SU-DHL-6 (cell line): ENCODE measurements around the gene ABHD15.
A peak's percentile ranks its signal among the peaks of the same experiment; 100 is the strongest.

Experiments
- H2AFZ ChIP-seq: fragments of 200-600 bp; sonication (generic); 2 replicates; pipeline ENCODE4 v1.6.1; 2014; ENCODE audit warnings: low read depth, mild to moderate bottlenecking, moderate library complexity, mixed read lengths, antibody characterized with exemption, low read length; ENCODE audit not compliant: severe bottlenecking
- H3F3A ChIP-seq: fragments of 200-600 bp; shearing (Covaris generic); 2 replicates; pipeline ENCODE4 v1.6.0; 2016; ENCODE audit warnings: antibody characterized with exemption, mild to moderate bottlenecking; ENCODE audit not compliant: insufficient read depth
- H3K27ac ChIP-seq: fragments of 200-600 bp; sonication (generic); 2 replicates; pipeline ENCODE4 v1.5.1; 2016; ENCODE audit warnings: low read depth, mild to moderate bottlenecking, low read length, moderate library complexity, mixed read lengths
- H3K27me3 ChIP-seq: fragments of 200-600 bp; sonication (generic), shearing (Covaris generic); 2 replicates; pipeline ENCODE4 v1.6.0; 2014; ENCODE audit warnings: mild to moderate bottlenecking, low read length
- H3K36me3 ChIP-seq: fragments of 200-600 bp; sonication (generic); 2 replicates; pipeline ENCODE4 v1.6.1; 2014; ENCODE audit warnings: mild to moderate bottlenecking, low read length, mixed read lengths
- H3K4me2 ChIP-seq: fragments of 300-600, 200-600 bp; shearing (Covaris generic), sonication (generic); 2 replicates; pipeline ENCODE4 v1.6.0; 2014; ENCODE audit warnings: low read length, low read depth, mild to moderate bottlenecking; ENCODE audit not compliant: poor library complexity, severe bottlenecking
- H3K4me3 ChIP-seq: fragments of 200-600 bp; sonication (generic); 2 replicates; pipeline ENCODE4 v1.5.1; 2014; ENCODE audit warnings: antibody characterized with exemption, low read length, mild to moderate bottlenecking, mixed read lengths; ENCODE audit not compliant: insufficient read depth, poor library complexity, severe bottlenecking
- H3K79me2 ChIP-seq: fragments of 200-600 bp; sonication (generic); 2 replicates; pipeline ENCODE4 v1.6.1; 2014; ENCODE audit warnings: mild to moderate bottlenecking, low read length, moderate library complexity; ENCODE audit not compliant: insufficient read depth
- H3K9ac ChIP-seq: fragments of 200-600 bp; sonication (generic); 2 replicates; pipeline ENCODE4 v1.7.0; 2014; ENCODE audit warnings: mild to moderate bottlenecking, low read length
- H3K9me2 ChIP-seq: fragments of 200-600 bp; sonication (generic); replicated peaks from 2 replicates; pipeline ENCODE4 v1.6.1; 2014; ENCODE audit warnings: low read length; ENCODE audit not compliant: insufficient read depth
- H3K9me3 ChIP-seq: fragments of 200-600 bp; sonication (generic); 2 replicates; pipeline ENCODE4 v1.6.1; 2014; ENCODE audit warnings: low read length, mixed read lengths; ENCODE audit not compliant: insufficient read depth
- H4K20me1 ChIP-seq: fragments of 200-600 bp; sonication (generic); 2 replicates; pipeline ENCODE4 v1.6.1; 2014; ENCODE audit warnings: low read depth, mild to moderate bottlenecking, antibody characterized with exemption, low read length, moderate library complexity, mixed read lengths
- CTCF ChIP-seq: fragments of 200-600 bp; sonication (generic); IDR thresholded peaks from one replicate; pipeline ENCODE4 v1.5.1; 2017; ENCODE audit warnings: antibody characterized with exemption, mild to moderate bottlenecking, low read length, moderate library complexity; ENCODE audit not compliant: insufficient read depth, poor library complexity, severe bottlenecking
- EZH2phosphoT487 ChIP-seq: fragments of 200-600 bp; sonication (generic), shearing (Covaris generic); conservative IDR thresholded peaks from 2 replicates; pipeline ENCODE4 v1.6.1; 2018; ENCODE audit warnings: mild to moderate bottlenecking, antibody characterized with exemption, low read length, moderate library complexity, mixed read lengths

Gene ABHD15

GRCh38 chr17:29566473-29567303 is at the start of gene ABHD15:
TSS of gene ABHD15 (minus strand) at chr17:29567037. CDS start at chr17:29566966, 71 bp downstream.
- H2AFZ ChIP-seq, result peak within 1 kb of the TSS; percentile 83
- no peaks in the 10 kb centered on the region for H3K27me3 ChIP-seq
- peaks cover 14% of the 10 kb centered on the region for H3K79me2 ChIP-seq
- no peaks in the 10 kb centered on the region for H3K9me2 ChIP-seq
- 0 out of 2 replicates have a peak, but pooled peaks cover 4% of the 10 kb centered on the region for H3F3A ChIP-seq
- H4K20me1 ChIP-seq, result no peaks in the 10 kb centered on the region
- TF ChIP-seq EZH2phosphoT487, result no peak
- no peak for TF ChIP-seq CTCF
- peak within 1 kb of the TSS; percentile 78 for H3K4me3 ChIP-seq
- no peaks in the 10 kb centered on the region for H3K9me3 ChIP-seq
- H3K27ac ChIP-seq, result peak within 1 kb of the TSS; percentile 81
- H3K9ac ChIP-seq, result peak within 1 kb of the TSS; percentile 90
- H3K4me2 ChIP-seq, result peak within 1 kb of the TSS; percentile 65
- no peaks in the 10 kb centered on the region for H3K36me3 ChIP-seq

- Histone ChIP-seq H4K20me1 (no peaks in the 10 kb centered on the region), H3K4me3 (peak overlapping the region; percentile 47), H3K9me2 (no peaks in the 10 kb centered on the region), H3K9me3 (no peaks in the 10 kb centered on the region), H3F3A (no peaks in the 10 kb centered on the region), H3K4me2 (peak overlapping the region; percentile 59), H2AFZ (no peak overlapping the region), H3K27me3 (no peaks in the 10 kb centered on the region), H3K9ac (peak overlapping the region; percentile 30; the same call in 1 of the 2 replicates), H3K79me2 (no peaks in the 10 kb centered on the region), H3K27ac (no peak overlapping the region), H3K36me3 (no peaks in the 10 kb centered on the region)
- TF ChIP-seq EZH2phosphoT487, result no peak
Measured at GRCh38 chr17:29615492-29616299, 48.9 kb upstream of the ABHD15 start.

- H2AFZ ChIP-seq, result no peak overlapping the region
Measured at GRCh38 chr17:29615048-29615385, 48.2 kb upstream of the ABHD15 start.

More at GRCh38 chr17:29615048-29615385, 48.2 kb upstream of the ABHD15 start:
- no peaks in the 10 kb centered on the region for H3K79me2 ChIP-seq
- H3K27me3 ChIP-seq, result no peaks in the 10 kb centered on the region
- H3K9ac ChIP-seq, result no peak overlapping the region; the same call in 1 of the 2 replicates
- H3K27ac ChIP-seq, result no peak overlapping the region
- H3K9me2 ChIP-seq, result no peaks in the 10 kb centered on the region
- no peaks in the 10 kb centered on the region for H4K20me1 ChIP-seq
- H3K4me2 ChIP-seq, result peak overlapping the region; percentile 59
- H3K9me3 ChIP-seq, result no peaks in the 10 kb centered on the region
- H3K4me3 ChIP-seq, result peak overlapping the region; percentile 32
- no peaks in the 10 kb centered on the region for H3K36me3 ChIP-seq
- no peaks in the 10 kb centered on the region for H3F3A ChIP-seq
- TF ChIP-seq EZH2phosphoT487 (no peak), CTCF (no peak)
